DMS 273 treated with DMSO at 0.1 percent for 48 hours (cell line): ENCODE data around the gene MUC5B.
"Not testable (repeated sequence)": the region's sequence is repeated elsewhere in the genome, so short reads cannot be mapped to it uniquely, and the experiment has no call there.

ENCODE experiments used
- DNase-seq: peaks from one replicate; lab custom pipeline; 2025; lab: John Stamatoyannopoulos, UW

The MUC5B gene, protein sequence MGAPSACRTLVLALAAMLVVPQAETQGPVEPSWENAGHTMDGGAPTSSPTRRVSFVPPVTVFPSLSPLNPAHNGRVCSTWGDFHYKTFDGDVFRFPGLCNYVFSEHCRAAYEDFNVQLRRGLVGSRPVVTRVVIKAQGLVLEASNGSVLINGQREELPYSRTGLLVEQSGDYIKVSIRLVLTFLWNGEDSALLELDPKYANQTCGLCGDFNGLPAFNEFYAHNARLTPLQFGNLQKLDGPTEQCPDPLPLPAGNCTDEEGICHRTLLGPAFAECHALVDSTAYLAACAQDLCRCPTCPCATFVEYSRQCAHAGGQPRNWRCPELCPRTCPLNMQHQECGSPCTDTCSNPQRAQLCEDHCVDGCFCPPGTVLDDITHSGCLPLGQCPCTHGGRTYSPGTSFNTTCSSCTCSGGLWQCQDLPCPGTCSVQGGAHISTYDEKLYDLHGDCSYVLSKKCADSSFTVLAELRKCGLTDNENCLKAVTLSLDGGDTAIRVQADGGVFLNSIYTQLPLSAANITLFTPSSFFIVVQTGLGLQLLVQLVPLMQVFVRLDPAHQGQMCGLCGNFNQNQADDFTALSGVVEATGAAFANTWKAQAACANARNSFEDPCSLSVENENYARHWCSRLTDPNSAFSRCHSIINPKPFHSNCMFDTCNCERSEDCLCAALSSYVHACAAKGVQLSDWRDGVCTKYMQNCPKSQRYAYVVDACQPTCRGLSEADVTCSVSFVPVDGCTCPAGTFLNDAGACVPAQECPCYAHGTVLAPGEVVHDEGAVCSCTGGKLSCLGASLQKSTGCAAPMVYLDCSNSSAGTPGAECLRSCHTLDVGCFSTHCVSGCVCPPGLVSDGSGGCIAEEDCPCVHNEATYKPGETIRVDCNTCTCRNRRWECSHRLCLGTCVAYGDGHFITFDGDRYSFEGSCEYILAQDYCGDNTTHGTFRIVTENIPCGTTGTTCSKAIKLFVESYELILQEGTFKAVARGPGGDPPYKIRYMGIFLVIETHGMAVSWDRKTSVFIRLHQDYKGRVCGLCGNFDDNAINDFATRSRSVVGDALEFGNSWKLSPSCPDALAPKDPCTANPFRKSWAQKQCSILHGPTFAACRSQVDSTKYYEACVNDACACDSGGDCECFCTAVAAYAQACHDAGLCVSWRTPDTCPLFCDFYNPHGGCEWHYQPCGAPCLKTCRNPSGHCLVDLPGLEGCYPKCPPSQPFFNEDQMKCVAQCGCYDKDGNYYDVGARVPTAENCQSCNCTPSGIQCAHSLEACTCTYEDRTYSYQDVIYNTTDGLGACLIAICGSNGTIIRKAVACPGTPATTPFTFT (N-terminal part only)

DNA sequence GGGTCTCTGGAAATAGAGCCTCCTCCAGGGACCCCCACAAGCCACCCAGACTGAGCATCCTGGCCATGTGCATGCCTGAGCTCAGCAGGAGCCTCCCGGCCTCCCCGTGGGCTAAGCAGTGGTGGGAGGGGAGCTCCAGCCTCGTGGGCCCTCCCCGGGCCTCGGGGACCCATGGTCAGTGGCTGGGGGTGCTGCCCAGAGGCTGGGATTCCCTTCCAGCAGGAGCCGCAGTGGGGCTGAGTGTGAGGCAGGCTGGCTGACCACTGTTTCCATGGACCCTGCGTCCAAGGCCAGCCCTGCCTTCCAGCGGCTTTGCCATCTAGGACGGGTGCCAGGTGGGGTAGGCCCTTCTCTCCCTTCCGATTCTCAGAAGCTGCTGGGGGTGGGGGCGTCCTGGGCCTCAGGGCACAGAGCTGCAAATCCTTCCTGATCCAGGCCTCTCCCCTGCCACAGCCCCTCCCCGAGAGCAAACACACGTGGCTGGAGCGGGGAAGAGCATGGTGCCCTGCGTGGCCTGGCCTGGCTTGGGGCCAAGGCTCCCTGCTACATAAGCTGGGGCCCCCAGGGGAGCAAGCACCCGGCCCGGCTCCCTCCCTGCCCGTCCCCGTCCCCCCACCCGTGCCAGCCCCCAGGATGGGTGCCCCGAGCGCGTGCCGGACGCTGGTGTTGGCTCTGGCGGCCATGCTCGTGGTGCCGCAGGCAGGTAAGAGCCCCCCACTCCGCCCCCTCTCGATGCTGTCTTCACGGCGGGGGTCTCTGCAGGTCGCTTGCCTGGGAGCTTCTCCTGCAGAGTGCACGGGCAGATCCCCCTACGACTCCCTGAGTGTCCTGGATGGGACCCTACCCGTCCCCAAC lies at the start of gene MUC5B:
Gene MUC5B, plus strand, starts transcription at position 576 of the 855 bp plus-strand sequence. Its CDS starts 58 bp downstream, at position 634.
- DNase-seq = no peak

DNA sequence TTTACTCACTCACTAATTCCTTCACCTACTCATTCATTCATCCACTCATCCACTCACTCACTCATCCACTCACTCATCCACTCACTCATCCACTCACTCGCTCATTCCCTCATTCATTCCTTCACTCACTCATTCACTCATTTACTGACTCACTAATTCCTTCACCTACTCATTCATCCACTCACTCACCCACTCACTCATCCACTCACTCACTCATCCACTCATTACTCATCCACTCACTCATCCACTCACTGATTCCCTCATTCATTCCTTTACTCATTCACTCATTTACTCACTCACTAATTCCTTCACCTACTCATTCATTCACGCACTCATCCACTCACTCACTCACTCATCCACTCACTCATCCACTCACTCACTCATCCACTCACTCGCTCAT lies 49.5 kb upstream of the MUC5B start:
- DNase-seq = not testable (repeated sequence)

DNA sequence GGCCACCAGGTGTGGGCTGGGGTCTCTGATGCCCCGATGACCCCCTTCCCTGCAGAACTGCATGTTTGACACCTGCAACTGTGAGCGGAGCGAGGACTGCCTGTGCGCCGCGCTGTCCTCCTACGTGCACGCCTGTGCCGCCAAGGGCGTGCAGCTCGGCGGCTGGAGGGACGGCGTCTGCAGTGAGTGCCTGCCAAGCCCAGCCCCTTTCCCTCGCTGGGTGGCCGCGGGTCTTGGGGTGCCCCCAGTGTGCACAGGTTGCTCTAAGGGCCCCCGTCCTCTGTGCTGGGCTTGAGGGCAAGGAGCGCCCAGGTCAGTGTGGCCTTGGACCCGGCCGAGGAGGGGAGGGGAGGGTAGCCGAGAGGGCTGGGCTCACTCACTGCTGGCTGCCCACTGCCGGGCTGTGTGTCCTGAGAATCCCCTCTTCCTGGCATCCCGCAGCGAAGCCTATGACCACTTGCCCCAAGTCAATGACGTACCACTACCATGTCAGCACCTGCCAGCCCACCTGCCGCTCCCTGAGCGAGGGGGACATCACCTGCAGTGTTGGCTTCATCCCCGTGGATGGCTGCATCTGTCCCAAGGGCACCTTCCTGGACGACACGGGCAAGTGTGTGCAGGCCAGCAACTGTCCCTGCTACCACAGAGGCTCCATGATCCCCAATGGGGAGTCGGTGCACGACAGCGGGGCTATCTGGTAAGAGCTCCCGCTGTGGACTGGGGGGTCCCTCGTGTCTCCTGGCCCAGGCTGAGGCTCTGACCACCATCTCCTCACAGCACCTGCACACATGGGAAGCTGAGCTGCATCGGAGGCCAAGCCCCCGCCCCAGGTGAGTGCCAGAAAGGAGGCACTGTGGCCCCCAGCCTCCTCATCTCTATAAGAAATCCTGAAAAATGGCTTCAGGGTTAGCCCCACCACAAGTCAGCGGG lies 48.2 kb upstream of the MUC5B start:
- DNase-seq = no peak

DNA sequence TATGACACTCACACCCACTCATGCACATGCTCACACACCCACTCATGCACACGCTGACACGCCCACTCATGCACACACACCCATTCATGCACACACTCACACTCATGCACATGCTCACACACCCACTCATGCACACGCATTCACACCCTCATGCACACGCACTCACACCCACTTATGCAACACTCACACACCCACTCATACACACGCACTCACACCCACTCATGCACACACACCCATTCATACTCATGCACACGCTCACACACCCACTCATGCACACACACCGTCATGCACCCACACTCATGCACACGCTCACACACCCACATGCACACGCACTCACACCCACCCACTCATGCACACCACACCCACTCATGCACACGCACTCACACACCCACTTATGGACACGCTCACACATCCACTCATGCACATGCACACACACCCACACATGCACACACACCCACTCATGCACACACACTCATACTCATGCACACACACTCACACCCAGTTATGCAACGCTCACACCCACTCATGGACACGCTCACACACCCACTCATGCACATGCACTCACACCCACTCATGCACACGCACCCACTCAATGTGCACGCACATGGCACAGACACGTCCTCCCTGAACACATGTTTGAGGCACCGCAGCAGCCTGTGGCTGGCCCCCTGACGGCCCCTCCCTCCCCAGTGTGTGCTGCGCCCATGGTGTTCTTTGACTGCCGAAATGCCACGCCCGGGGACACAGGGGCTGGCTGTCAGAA lies 47.2 kb upstream of the MUC5B start:
- no peak for DNase-seq

DNA sequence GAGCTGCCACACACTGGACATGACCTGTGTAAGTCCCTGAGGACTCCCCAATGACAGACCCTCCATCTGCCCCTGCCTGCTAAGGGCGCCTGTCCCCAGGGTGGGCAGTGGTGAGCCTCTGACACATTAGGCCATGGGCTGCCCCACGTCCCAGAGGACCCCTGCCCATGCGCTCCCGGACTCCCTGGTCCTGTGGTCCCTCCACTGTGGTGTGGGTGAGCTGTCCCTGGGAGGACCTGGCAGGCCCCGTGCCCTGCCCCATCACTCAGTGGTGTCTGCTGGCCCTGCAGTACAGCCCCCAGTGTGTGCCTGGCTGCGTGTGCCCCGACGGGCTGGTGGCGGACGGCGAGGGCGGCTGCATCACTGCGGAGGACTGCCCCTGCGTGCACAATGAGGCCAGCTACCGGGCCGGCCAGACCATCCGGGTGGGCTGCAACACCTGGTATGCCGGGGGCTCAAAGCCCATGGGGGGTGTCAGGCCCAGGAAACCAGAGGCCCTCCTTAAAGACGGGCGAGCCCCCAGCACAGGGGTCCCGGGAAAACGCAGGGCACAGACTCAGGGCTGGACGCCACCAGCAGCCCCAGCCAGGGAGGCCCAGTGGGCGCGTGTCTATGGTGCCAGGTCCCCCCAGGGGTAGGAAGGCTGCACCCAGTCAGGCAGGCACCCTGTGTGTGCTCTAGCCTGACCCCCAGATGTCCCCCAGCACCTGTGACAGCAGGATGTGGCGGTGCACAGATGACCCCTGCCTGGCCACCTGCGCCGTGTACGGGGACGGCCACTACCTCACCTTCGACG lies 46.4 kb upstream of the MUC5B start:
- DNase-seq = no peak

DNA sequence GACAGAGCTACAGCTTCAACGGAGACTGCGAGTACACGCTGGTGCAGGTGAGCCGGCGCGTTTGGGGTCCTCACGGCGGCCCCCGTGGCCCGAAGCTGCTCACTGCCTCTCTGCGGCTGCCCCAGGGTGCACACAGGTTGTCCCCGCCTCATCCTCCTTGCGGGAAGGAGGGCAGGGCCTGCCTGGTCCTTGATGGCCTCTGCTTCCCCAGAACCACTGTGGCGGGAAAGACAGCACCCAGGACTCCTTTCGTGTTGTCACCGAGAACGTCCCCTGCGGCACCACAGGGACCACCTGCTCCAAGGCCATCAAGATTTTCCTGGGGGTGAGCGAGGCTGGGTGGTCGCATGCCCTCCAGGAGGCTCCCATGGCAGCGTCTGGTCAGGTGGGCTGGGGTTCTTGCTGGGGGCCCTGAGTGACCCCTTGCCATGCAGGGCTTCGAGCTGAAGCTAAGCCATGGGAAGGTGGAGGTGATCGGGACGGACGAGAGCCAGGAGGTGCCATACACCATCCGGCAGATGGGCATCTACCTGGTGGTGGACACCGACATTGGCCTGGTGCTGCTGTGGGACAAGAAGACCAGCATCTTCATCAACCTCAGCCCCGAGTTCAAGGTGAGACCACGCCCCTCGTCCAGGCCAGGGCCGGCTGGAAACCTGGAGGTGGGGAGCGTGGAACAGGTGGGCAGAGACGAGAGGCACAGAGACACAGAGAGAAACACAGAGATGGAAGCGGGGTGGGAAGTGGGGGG lies 45.7 kb upstream of the MUC5B start:
- DNase-seq = no peak

DNA sequence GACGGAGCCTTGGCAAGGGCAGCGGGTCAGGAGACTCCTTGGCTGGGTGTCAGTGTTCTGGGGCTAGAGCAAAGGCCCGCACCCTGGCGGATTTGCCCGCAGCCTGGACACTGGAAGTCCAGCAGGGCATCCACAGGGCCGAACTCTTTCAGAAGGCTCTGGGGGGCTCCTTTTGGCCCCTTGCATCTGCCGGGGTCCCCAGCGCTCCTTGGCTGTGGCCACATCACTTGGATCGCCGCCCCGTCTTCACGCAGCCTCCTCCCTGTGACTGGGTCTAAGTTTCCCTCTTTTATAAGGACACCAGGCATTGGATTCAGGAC lies 45.1 kb upstream of the MUC5B start:
- DNase-seq = no peak

DNA sequence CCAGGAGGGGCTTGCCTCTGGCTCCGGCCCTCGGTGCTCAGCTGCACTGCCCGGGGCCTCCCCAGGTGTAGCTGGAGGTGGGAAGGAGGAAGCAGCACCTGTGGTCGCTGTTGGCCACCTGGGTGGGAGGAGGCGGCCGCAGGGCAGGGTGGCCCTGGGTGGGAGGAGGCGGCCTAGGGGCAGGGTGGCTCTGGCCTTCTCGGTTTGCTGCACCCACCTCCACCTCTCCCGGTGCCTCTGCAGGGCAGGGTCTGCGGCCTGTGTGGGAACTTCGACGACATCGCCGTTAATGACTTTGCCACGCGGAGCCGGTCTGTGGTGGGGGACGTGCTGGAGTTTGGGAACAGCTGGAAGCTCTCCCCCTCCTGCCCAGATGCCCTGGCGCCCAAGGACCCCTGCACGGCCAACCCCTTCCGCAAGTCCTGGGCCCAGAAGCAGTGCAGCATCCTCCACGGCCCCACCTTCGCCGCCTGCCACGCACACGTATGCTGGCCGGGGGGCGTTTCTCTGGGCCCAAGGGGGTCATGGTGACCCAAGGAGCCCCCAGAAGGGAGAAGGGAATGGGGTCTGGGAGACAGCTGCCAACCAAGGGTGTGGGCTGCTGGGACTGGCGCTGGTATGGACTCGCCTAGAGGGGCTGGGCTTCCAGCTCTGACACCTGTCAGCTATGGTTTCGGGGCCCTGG lies 44.5 kb upstream of the MUC5B start:
- no peak for DNase-seq

DNA sequence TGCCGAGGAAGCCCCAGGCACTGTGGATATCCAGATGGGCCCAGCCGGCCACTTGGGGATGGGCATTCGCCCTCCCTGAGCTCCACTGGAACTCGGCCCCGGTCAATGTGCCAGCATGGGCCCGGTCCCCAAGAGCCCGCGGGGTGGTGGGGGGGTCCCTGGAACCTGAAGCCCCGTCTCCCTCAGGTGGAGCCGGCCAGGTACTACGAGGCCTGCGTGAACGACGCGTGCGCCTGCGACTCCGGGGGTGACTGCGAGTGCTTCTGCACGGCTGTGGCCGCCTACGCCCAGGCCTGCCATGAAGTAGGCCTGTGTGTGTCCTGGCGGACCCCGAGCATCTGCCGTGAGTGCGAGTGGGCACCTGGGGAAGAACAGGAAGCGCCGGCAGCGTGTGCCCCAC lies 44.0 kb upstream of the MUC5B start:
- DNase-seq = no peak

DNA sequence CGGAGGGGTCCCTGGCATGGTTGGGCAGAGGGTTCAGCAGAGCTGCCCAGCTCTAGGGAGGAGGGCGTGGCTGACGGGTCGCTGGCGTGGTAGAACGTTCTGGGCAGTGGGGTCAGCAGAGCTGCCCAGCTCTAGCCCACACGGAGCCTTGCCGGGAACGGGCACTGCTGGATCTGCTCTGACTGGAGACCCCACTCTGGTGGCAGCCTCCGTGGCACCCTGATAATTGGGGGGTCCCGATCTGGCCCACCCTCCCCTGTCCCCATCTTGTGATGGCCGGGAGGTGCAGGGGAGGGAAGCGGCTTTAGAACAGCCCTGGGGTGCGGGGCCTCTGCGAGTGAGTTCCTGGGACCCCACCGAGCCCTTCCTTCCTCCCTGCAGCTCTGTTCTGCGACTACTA lies 43.2 kb upstream of the MUC5B start:
- DNase-seq = no peak

DNA sequence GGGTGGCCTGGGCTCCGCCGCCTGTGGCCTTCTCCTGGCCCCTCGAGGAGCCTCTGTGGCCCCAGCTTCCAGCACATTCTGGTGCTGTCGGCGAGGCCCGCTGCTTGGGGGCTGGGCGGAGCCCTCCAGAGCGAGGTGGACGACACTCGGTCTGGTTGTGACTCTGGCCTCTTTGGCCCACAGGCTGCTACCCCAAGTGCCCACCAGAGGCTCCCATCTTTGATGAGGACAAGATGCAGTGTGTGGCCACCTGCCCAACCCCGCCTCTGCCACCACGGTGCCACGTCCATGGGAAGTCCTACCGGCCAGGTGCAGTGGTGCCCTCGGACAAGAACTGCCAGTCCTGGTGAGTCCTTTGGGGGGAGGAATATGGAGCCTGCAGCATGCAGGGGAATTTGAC lies 42.7 kb upstream of the MUC5B start:
- no peak for DNase-seq

DNA sequence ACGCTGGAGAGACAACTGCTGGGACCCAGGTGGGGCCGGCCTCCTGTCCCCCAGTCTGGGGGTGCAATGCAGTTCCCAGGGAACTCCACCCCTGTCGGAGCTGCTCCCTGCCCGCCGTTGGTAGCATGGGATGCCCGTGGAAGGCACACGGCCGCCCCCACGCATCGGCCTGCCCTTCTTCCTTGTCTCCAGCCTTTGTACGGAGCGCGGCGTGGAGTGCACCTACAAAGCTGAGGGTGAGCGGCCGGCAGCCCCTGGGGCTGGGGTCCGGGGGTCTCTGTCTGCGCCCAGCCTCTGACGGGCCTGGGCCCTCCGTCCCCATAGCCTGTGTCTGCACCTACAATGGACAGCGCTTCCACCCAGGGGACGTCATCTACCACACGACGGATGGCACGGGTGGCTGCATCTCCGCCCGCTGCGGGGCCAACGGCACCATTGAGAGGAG lies 41.9 kb upstream of the MUC5B start:
- no peak for DNase-seq

DNA sequence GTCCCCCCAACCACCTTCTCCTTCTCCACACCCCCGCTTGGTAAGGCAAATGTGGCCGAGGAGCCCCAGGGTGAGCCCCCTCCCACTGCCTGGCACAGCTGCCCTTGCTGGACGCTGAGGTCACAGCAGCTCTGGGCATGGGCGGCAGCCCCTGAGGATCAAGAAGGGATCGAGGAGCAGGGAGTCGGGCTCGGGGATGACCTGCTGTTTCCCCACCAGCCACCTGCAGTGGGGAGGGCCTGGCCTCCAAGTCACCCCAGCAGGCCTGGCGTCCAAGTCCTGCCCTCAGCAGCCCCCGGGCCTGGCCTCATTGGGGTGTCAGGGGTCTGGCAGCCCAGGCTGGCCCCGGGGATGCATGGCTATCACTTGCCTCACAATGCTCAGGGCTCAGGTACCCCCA lies 41.4 kb upstream of the MUC5B start:
- DNase-seq = no peak

DNA sequence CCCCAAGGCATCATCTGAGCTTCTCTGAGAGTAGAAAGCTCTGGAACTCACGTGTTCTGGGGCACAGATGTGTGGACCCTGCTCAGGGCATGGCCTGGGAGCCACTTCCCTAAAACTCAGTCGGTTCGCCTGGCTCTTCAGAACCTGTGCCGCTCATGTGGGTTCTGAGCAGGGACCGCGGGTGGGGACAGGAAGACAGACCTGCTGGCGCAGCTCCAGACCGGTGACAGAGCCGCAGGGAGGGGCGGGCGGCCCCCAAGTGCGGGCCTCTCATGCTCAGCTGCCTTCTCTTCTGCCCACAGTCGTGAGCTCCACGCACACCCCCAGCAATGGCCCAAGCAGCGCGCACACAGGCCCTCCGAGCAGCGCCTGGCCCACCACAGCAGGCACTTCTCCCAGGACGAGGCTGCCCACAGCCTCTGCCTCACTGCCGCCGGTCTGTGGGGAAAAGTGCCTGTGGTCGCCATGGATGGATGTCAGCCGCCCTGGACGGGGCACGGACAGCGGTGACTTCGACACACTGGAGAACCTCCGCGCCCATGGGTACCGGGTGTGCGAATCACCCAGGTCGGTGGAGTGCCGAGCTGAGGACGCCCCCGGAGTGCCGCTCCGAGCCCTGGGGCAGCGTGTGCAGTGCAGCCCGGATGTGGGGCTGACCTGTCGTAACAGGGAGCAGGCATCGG lies 40.9 kb upstream of the MUC5B start:
- DNase-seq = no peak

DNA sequence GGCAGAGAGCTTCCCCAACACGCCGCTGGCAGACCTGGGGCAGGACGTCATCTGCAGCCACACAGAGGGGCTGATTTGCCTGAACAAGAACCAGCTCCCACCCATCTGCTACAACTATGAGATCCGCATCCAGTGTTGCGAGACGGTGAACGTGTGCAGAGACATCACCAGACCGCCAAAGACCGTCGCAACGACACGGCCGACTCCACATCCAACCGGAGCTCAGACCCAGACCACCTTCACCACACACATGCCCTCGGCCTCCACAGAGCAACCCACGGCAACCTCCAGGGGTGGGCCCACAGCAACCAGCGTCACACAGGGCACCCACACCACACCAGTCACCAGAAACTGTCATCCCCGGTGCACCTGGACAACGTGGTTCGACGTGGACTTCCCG lies 38.7 kb upstream of the MUC5B start:
- not testable (repeated sequence) for DNase-seq

DNA sequence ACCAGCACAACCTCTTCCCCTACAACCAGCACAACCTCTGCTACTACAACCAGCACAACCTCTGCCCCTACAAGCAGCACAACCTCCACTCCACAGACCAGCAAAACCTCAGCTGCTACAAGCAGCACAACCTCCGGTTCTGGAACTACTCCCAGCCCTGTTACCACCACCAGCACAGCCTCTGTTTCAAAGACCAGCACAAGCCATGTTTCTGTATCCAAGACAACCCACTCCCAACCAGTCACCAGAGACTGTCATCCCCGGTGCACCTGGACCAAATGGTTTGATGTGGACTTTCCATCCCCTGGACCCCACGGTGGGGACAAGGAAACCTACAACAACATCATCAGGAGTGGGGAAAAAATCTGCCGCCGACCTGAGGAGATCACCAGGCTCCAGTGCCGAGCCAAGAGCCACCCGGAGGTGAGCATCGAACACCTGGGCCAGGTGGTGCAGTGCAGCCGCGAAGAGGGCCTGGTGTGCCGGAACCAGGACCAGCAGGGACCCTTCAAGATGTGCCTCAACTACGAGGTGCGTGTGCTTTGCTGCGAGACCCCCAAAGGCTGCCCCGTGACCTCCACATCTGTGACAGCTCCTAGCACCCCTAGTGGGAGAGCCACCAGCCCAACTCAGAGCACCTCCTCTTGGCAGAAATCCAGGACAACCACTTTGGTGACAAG lies 34.3 kb upstream of the MUC5B start:
- not testable (repeated sequence) for DNase-seq
